22Rv1 (cell line): ENCODE data around the gene CNTNAP2.

Source experiments
- CTCF ChIP-seq: fragments of 450-650 bp; IDR thresholded peaks from 2 replicates; pipeline ENCODE4 v1.5.1; 2017; ENCODE audit warnings: mild to moderate bottlenecking
- ZFX ChIP-seq: fragments of 450-650 bp; IDR thresholded peaks from 2 replicates; pipeline ENCODE4 v1.6.1; 2017; ENCODE audit warnings: antibody characterized with exemption, borderline replicate concordance

GRCh38 chr7:147485660-147486210 is 1369.1 kb downstream of the CNTNAP2 start:
- TF ChIP-seq CTCF: no peak
- no peak for TF ChIP-seq ZFX
